ENCODE results near the gene FOXP3. TPM values are rescaled to one million over a fixed set of nuclear protein-coding genes. Genes with fewer than 3 reads are reported as not detected.

The FOXP3 gene
- polyA plus RNA-seq, 3 donors, result 1.0 to 1.2 (median 1.0) TPM

- no peak for DNase-seq
Observed at GRCh38 chrX:49251325-49251724, 13.2 kb downstream of the FOXP3 start.

GRCh38 chrX:49250578-49250977 is 13.9 kb downstream of the FOXP3 start:
- DNase-seq, result no peak

- DNase-seq, result no peak
Observed at GRCh38 chrX:49250066-49250465, 14.4 kb downstream of the FOXP3 start.

- no peak for DNase-seq
Observed at GRCh38 chrX:49249616-49250015, 14.9 kb downstream of the FOXP3 start.

GRCh38 chrX:49249071-49249470 is 15.4 kb downstream of the FOXP3 start:
- DNase-seq, result no peak

GRCh38 chrX:49247916-49248811 is 16.3 kb downstream of the FOXP3 start:
- no peak for DNase-seq

- no peak for DNase-seq
Observed at GRCh38 chrX:49247346-49247745, 17.2 kb downstream of the FOXP3 start.

GRCh38 chrX:49246541-49246940 is 18.0 kb downstream of the FOXP3 start:
- DNase-seq, result no peak

- DNase-seq, result no peak
Observed at GRCh38 chrX:49244207-49244606, 20.3 kb downstream of the FOXP3 start.

GRCh38 chrX:49243166-49243565 is 21.3 kb downstream of the FOXP3 start:
- no peak for DNase-seq

- DNase-seq, result no peak
Observed at GRCh38 chrX:49242545-49243066, 21.9 kb downstream of the FOXP3 start.

- DNase-seq, result no peak
Observed at GRCh38 chrX:49238735-49239134, 25.8 kb downstream of the FOXP3 start.

GRCh38 chrX:49237060-49237459 is 27.4 kb downstream of the FOXP3 start:
- no peak for DNase-seq

GRCh38 chrX:49233887-49234555 is 30.5 kb downstream of the FOXP3 start:
- no peak for DNase-seq

GRCh38 chrX:49233176-49233575 is 31.3 kb downstream of the FOXP3 start, which contains the start of gene CACNA1F:
Gene CACNA1F (minus strand): TSS chrX:49233340. CDS start chrX:49233309, 31 bp downstream.
- no peak for DNase-seq

GRCh38 chrX:49232525-49232924 is 32.0 kb downstream of the FOXP3 start:
- no peak for DNase-seq

- no peak for DNase-seq
Observed at GRCh38 chrX:49231333-49232000, 33.0 kb downstream of the FOXP3 start.

- DNase-seq, result no peak
Observed at GRCh38 chrX:49230500-49231232, 33.8 kb downstream of the FOXP3 start.

GRCh38 chrX:49228185-49228584 is 36.3 kb downstream of the FOXP3 start:
- DNase-seq, result no peak

- DNase-seq, result no peak
Observed at GRCh38 chrX:49227726-49228125, 36.8 kb downstream of the FOXP3 start.

GRCh38 chrX:49226946-49227345 is 37.6 kb downstream of the FOXP3 start:
- DNase-seq, result no peak

GRCh38 chrX:49225858-49226257 is 38.7 kb downstream of the FOXP3 start:
- DNase-seq, result no peak
